GM12891 (cell line): ENCODE data around the gene CHRNA4.

ENCODE experiments used
- PAX5 ChIP-seq: IDR thresholded peaks from 2 replicates; pipeline ENCODE4 v1.6.1; 2011; ENCODE audit warnings: low read length, moderate library complexity, mild to moderate bottlenecking; ENCODE audit not compliant: insufficient read depth, severe bottlenecking
- POLR2A ChIP-seq: IDR thresholded peaks from 2 replicates; pipeline ENCODE4 v1.6.1; 2011; ENCODE audit warnings: low read depth, low read length, control low read depth
- POLR2AphosphoS5 ChIP-seq: IDR thresholded peaks from 2 replicates; pipeline ENCODE4 v1.6.1; 2011; ENCODE audit warnings: low read depth, low read length, control low read depth
- POU2F2 ChIP-seq: IDR thresholded peaks from 2 replicates; pipeline ENCODE4 v1.6.1; 2011; ENCODE audit warnings: low read depth, mild to moderate bottlenecking, control low read depth, low read length, moderate library complexity
- SPI1 ChIP-seq: IDR thresholded peaks from 2 replicates; pipeline ENCODE4 v1.6.1; 2011; ENCODE audit warnings: low read depth, low read length, control low read depth
- TAF1 ChIP-seq: IDR thresholded peaks from 2 replicates; pipeline ENCODE4 v1.6.1; 2011; ENCODE audit warnings: low read depth, low read length, control low read depth

- no peak for TF ChIP-seq POLR2AphosphoS5
- no peak for TF ChIP-seq POLR2A
- no peak for TF ChIP-seq POU2F2
- TF ChIP-seq SPI1 = no peak
- TF ChIP-seq TAF1 = no peak
- TF ChIP-seq PAX5 = no peak
Measured at GRCh38 chr20:63327231-63327745, 33.9 kb downstream of the CHRNA4 start.
